Ramos (cell line): ENCODE data around the gene RALBP1.
"Not testable (repeated sequence)": the region's sequence is repeated elsewhere in the genome, so short reads cannot be mapped to it uniquely, and the experiment has no call there.

Experiments
- in situ Hi-C: fragments of 300-500 bp; cut with MboI; formaldehyde crosslinking; loops from one replicate; pipeline ENCODE4 v1.14.3; 2022; ENCODE audit warnings: low sequenced_read_pairs; ENCODE audit not compliant: unreplicated experiment

The RALBP1 gene

GRCh38 chr18:9474983-9475642, at the start of gene RALBP1:
Gene RALBP1, plus strand, starts transcription at chr18:9475513. Its CDS starts 37,533 bp downstream, at chr18:9513046.
- in situ Hi-C loops: no loop called here

- in situ Hi-C loops: no loop called here
These were observed 48.6 kb upstream of the RALBP1 start for GRCh38 chr18:9426753-9427152.

DNA sequence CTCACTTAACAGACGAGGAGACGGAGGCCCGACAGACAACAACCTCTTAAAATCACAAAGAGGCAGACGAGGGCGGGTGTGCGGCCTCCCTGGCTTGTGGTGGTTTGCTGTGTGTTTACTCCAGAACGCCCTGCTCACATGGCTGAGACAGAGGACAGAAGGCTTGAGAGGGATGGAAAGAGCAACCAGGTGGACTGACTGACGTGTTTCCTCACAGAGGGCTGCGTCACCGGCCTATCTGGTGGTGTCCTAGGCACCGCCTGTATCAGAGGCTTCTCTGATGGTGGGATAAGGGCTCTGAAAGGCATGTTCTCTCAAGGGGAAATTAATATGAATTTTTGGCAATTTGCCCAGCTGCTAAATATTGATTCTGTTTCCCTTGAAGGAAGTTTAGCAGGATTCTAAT, 47.0 kb upstream of the RALBP1 start:
- in situ Hi-C loops: no loop called here

DNA sequence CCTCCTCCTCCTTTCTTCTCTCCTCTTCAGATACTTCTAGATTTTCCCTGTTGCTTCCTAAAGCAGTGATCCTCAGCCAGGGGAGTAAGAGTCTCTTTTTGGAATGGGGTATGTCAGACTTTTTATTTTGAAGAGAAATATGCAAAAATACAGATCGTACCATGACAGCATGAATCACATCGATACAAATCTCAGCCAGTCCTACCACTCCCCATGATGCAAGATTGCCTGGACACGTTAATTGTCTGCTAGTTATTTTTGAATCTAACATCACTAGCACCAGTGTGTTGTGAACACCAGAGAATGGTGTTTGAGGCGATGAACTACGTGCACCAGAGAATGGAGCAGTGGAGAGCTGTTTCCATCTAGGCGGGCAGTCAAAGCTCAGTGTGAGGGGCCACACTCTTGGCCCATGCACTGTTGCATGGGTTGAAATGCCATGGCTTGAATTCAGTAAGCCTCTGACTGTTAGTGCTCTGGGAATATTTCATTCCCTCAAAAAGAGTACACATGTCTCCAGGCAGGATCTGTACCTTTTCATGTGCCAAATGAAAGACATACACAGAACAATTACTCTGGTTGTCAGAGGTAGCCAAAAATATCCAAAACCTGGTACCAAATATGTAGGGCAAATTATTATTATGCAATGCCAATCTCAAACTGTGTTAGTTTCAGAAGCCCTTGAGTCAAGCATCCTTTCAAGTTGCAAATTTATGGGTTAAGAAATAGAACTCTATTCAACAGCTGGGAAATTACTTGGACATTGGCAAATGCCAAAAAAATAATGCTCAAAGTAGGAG, 46.3 kb upstream of the RALBP1 start:
- in situ Hi-C loops: no loop called here

DNA sequence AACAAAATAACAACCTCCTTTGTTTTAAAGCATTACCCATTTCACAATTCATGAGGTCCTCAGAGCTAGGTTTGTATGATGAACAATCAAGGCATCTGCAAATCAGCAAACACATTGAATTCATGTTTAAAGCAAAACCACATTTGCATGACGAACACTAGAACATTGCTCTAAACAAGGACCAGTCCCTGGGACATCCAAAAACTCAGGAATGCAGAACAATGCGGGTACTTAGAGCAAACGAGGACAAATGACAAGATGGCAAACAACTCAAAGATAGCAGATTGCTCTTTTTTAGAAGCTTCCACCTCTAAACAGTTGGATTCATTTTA, 45.7 kb upstream of the RALBP1 start:
- in situ Hi-C loops: no loop called here

DNA sequence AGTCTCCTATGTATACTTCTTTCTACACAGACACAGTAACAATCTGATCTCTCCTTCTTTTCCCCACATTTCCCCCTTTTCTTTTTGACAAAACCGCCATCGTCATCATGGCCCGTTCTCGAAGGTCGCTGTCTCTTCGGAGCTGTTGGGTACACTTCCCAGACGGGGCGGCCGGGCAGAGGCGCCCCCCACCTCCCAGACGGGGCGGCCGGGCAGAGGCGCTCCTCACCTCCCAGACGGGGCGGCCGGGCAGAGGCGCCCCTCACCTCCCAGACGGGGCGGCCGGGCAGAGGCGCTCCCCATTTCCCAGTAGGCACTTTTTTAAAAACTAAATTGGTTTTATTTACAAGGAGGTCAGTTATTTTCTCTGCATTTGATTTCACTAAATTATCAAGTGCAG, 45.0 kb upstream of the RALBP1 start:
- in situ Hi-C loops: not testable (repeated sequence)

GRCh38 chr18:9431296-9431695, 44.0 kb upstream of the RALBP1 start:
- in situ Hi-C loops: no loop called here

- in situ Hi-C loops: not testable (repeated sequence)
These were observed 42.2 kb upstream of the RALBP1 start for GRCh38 chr18:9433122-9433521.

- in situ Hi-C loops: no loop called here
These were observed 41.6 kb upstream of the RALBP1 start for GRCh38 chr18:9433671-9434121.

- in situ Hi-C loops: no loop called here
These were observed 41.1 kb upstream of the RALBP1 start for GRCh38 chr18:9434122-9434701.

DNA sequence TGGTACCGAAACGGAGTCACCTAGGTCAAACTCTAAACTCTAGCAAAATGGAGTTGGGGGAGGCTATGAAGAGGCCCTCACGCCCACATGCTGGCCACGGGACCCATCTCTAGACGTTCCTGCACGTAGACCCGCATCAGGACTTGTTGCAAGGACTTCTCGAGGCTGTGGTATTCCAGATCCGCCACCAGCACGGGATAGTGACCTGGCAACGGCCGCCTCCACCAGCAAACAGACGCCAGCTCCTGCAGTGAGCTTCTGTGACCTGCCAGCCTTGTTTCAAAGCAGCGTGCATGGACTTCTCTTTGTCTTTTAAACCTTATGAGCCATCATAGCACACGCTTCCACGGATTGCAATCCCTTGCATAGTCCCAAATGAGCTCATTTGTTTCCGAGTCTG, 40.3 kb upstream of the RALBP1 start:
- in situ Hi-C loops: no loop called here

GRCh38 chr18:9436206-9436929, 38.9 kb upstream of the RALBP1 start:
- in situ Hi-C loops: no loop called here

GRCh38 chr18:9437021-9437437, 38.3 kb upstream of the RALBP1 start:
- in situ Hi-C loops: no loop called here

- in situ Hi-C loops: no loop called here
These were observed 37.6 kb upstream of the RALBP1 start for GRCh38 chr18:9437672-9438071.

- in situ Hi-C loops: no loop called here
These were observed 34.3 kb upstream of the RALBP1 start for GRCh38 chr18:9441061-9441460.

GRCh38 chr18:9444549-9444948, 30.8 kb upstream of the RALBP1 start:
- in situ Hi-C loops: no loop called here

DNA sequence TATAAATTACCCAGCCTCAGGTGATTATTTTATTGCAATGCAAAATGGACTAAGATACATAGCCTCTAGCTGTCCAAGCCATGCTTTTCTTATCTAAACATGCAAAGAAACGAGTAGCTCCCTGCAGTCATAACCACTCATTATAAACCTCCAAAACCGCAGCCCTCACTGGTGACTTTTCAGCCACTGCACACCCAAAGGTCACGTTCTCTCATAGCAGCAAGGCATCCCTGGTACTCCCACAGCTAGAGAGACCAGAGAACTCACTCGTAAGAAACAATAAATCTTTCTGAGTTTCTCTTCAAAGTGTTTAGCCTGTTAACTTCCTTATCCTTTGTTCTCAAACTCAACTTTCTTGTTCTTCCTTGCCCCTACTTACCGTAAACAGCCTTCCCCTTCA, 28.5 kb upstream of the RALBP1 start:
- in situ Hi-C loops: no loop called here

GRCh38 chr18:9447334-9447733, 28.0 kb upstream of the RALBP1 start:
- in situ Hi-C loops: no loop called here

DNA sequence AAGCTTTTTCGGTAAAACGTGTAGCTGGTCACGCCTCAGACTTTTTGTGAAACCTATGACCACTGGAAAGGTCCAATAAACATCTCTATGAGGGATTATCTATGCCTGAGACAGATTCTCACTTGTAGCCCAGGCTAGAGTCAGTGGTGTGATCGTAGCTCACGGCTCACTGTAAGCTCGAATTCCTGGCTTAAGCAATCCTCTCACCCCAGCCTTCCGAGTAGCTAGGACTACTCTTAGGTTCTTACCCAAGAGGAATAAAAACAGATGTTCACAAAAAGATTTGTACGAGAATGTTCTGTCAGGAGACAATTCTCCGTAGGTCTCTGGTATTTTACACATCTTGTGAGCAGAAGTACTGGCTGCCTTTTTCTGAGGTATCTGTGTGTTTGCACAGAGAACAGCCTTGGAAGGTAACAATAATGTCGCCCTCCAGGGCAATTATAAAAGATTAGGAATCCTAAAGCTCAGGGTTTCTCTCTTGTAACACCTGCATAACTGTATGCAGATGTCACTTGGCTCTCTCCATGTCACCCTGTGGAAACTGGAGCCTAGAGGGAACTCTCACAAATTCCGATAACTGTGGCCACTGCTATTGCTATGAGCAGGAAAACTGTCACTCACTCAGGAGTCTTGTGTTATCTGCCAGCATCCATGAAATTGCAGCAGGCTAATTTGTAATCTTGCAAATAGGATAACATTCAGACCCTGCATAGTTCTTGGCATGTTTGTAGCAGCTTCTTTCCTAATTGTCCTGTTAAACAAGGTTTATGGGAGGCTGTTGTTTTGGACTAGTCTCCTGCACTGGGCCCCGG, 25.5 kb upstream of the RALBP1 start:
- in situ Hi-C loops: no loop called here

DNA sequence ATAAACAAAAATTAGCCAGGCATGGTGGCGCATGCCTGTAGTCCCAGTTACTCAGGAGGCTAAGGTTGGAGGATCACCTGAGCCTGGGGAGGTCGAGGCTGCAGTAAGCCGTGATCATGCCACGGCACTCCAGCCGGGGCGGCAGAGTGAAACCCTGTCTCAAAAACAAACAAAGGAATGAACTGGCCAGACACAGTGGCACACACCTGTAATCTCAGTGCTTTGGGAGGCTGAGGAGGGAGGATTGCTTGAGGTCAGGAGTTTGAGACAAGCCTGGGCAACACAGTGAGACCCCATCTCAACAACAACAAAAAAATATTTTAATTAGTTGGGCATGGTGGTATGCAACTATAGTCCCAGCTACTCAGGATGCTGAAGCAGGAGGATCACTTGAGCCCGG, 24.4 kb upstream of the RALBP1 start:
- in situ Hi-C loops: not testable (repeated sequence)
